Kidney (tissue), 14 donors: ENCODE data around the gene SFT2D1. TPM values are rescaled to one million over a fixed set of nuclear protein-coding genes. Genes with fewer than 3 reads are reported as not detected.

Source experiments
- DNase-seq, 5 donors: peaks; one replicate each; pipeline ENCODE4 v3.0.0-alpha.2; 2013 to 2020
- FAIRE-seq: peaks from 2 replicates; lab custom pipeline; 2012; peaks lifted over from hg19 to GRCh38; lab: Jason Lieb, UNC
- H3K27ac ChIP-seq, 2 donors: one replicate each; pipeline ENCODE4 v1.7.0; 2013; ENCODE audit warnings: low read depth in 2 of 2, low read length in 2 of 2, inconsistent platforms in 1 of 2
- H3K27me3 ChIP-seq: one replicate; pipeline ENCODE4 v1.7.1; 2013; ENCODE audit warnings: low read length, inconsistent platforms; ENCODE audit not compliant: control insufficient read depth, insufficient read depth
- H3K36me3 ChIP-seq, 3 donors: one replicate each; pipeline versions ENCODE4 v1.7.0 to v1.7.1; 2013; ENCODE audit warnings: low read length in 3 of 3, control low read depth in 1 of 3, inconsistent platforms in 1 of 3; ENCODE audit not compliant: insufficient read depth in 3 of 3, control insufficient read depth in 2 of 3
- H3K4me1 ChIP-seq, 3 donors: one replicate each; pipeline versions ENCODE4 v1.7.0 to v1.7.1; 2013; ENCODE audit warnings: low read length in 3 of 3, inconsistent platforms in 1 of 3, low read depth in 1 of 3; ENCODE audit not compliant: control insufficient read depth in 2 of 3, insufficient read depth in 2 of 3
- H3K4me3 ChIP-seq, 3 donors: one replicate each; pipeline versions ENCODE4 v1.7.0 to v1.8.1; 2013; ENCODE audit warnings: low read length in 3 of 3, control low read depth in 1 of 3, inconsistent platforms in 1 of 3
- H3K9ac ChIP-seq, 3 donors: one replicate each; pipeline versions ENCODE4 v1.7.0 to v1.7.1; 2013; ENCODE audit warnings: low read length in 3 of 3, control low read depth in 1 of 3, inconsistent platforms in 1 of 3
- H3K9me3 ChIP-seq, 3 donors: one replicate each; pipeline versions ENCODE4 v1.7.0 to v1.7.1; 2013; ENCODE audit warnings: low read length in 3 of 3, control low read depth in 1 of 3, inconsistent platforms in 1 of 3; ENCODE audit not compliant: control insufficient read depth in 2 of 3, insufficient read depth in 1 of 3
- intact Hi-C: fragments of 100-400 bp; cut with DNase I; formaldehyde crosslinking; loops from one replicate; pipeline ENCODE4 v1.11.1; 2022
- polyA plus RNA-seq: library from polyadenylated mRNA; stranded (reverse); fragments of 350-450 nt; fragmentation: Illumina TruSeq; extraction: RNeasy Lipid Tissue Mini Kit (QIAGEN cat#74804); gene quantifications from one replicate; pipeline ENCODE4 v1.2.3, GENCODE V29; 2014; ENCODE audit warnings: low read depth, low replicate concordance; ENCODE audit not compliant: insufficient read depth
- total RNA-seq: library from RNA; stranded (reverse); fragmentation: NEBNext Ultra II Directional; extraction: Animal tissue kit (Norgen Biotek cat#: 25700); gene quantifications from one replicate; pipeline ENCODE4 v1.2.1, GENCODE V29; 2021
- TF ChIP-seq, protein P1 (sequence below): IDR thresholded peaks from 3 replicates; pipeline ENCODE4 v1.5.1; 2012; ENCODE audit warnings: mild to moderate bottlenecking, moderate library complexity, borderline replicate concordance; ENCODE audit not compliant: insufficient read depth; ENCODE audit errors: extremely low read depth
- donor health status: control.
- donor health status: control.
- donor health status: control.
- donor health status: control.
- donor health status: control.
- donor health status: DM: yes; HTN: yes; CAD: no.
- donor health status: Normal renal cell carcinoma (clear cell type).

Gene SFT2D1
- total and polyA plus RNA-seq, 2 donors from 2014 or later: 48.3 to 73.2 TPM

DNA sequence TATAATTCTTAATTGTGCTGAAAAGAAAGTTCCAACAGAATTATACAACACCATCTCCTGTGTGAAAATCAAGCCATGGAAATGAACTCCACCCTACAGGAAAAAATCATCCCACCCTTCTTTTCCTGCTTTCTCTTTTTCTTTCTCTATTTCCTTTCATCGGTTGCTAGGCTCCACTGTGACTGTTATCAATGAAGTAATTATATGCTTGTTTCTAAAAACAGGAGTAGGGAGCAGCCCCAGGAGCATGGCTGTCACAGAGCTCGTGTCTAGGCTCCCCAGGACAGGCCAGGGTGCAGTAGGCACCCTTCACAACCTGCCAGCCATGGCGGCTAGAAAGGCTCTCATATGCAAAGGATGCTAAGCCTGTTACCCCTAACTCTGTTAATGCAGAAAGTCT lies 27.4 kb upstream of the SFT2D1 start:
- no peaks in the 10 kb centered on the region for H3K27me3 ChIP-seq
- FAIRE-seq: no peak
- no peak overlapping the region for H3K9ac ChIP-seq

DNA sequence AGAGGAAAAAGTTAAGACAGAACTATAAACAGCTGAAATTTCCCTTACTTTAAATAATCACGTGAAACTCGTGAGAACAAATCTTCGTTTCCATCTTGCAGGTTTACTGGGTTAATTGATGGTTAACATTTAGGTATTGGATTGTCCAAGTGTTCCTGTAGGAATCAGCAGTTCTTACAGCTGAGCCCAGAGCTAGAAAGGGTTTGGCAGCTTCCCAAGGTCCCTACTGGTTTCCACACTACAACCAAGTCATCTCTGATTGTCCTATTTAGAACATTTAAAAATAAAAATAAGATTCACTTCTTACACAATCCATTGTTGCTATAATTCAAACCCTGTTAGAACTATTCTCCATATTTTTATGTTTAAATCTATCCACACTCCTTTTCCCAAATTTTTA lies 24.6 kb upstream of the SFT2D1 start:
- Histone ChIP-seq H3K36me3 (peaks cover 0 to 31% (median 10%) of the 10 kb centered on the region in 3 donors), H3K27me3 (no peaks in the 10 kb centered on the region), H3K9me3 (no peaks in the 10 kb centered on the region), H3K9ac (no peak overlapping the region), H3K27ac (no peak overlapping the region), H3K4me1 (no peaks in the 10 kb centered on the region), H3K4me3 (no peak overlapping the region)
- no peak for FAIRE-seq
- TF ChIP-seq, protein P1, sequence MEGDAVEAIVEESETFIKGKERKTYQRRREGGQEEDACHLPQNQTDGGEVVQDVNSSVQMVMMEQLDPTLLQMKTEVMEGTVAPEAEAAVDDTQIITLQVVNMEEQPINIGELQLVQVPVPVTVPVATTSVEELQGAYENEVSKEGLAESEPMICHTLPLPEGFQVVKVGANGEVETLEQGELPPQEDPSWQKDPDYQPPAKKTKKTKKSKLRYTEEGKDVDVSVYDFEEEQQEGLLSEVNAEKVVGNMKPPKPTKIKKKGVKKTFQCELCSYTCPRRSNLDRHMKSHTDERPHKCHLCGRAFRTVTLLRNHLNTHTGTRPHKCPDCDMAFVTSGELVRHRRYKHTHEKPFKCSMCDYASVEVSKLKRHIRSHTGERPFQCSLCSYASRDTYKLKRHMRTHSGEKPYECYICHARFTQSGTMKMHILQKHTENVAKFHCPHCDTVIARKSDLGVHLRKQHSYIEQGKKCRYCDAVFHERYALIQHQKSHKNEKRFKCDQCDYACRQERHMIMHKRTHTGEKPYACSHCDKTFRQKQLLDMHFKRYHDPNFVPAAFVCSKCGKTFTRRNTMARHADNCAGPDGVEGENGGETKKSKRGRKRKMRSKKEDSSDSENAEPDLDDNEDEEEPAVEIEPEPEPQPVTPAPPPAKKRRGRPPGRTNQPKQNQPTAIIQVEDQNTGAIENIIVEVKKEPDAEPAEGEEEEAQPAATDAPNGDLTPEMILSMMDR: no peak
- no peak for DNase-seq
- intact Hi-C loops: no loop called here

More for the DNA sequence above, 27.4 kb upstream of the SFT2D1 start:
- H3K9me3 ChIP-seq: no peaks in the 10 kb centered on the region
- H3K36me3 ChIP-seq: peaks cover 0 to 12% (median 5%) of the 10 kb centered on the region in 3 donors
- DNase-seq: no peak
- TF ChIP-seq, protein P1: no peak
- no peak overlapping the region for H3K27ac ChIP-seq
- no peak overlapping the region for H3K4me3 ChIP-seq
- no peaks in the 10 kb centered on the region for H3K4me1 ChIP-seq
- intact Hi-C loops: no loop called here

DNA sequence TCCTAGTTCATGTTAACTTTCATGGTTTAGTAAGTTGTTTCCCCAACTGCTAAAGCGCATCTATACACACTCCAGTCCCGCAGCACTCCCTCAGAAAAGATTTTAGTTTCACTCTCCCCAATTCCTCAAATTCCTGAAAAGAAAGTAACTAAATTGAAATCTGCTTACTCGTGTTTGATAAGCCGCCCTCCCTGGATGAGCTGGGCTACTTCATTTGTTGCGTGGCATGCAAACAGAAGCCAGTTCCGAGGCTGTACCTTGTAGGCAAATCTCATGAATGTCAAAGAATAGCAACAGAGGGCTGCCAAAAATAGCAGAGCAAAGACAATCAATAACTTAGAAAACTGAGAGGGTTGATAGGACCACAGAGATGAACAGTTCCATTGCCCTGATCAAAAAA lies 23.5 kb upstream of the SFT2D1 start:
- no peak overlapping the region for H3K27ac ChIP-seq
- intact Hi-C loops: no loop called here

More for the DNA sequence above, 23.5 kb upstream of the SFT2D1 start:
- DNase-seq (no peak), FAIRE-seq (no peak)
- Histone ChIP-seq H3K27me3 (no peaks in the 10 kb centered on the region), H3K4me1 (no peaks in the 10 kb centered on the region), H3K36me3 (peaks cover 0 to 31% (median 10%) of the 10 kb centered on the region in 3 donors), H3K4me3 (no peak overlapping the region), H3K9ac (no peak overlapping the region), H3K9me3 (no peaks in the 10 kb centered on the region)
- TF ChIP-seq, protein P1: no peak
